ENCODE data around the gene MTHFD1L. TPM values are rescaled to one million over a fixed set of nuclear protein-coding genes. Genes with fewer than 3 reads are reported as not detected.

MTHFD1L gene
- total and polyA plus RNA-seq, 8 donors = 1.8 to 16.3 (median 8.8) TPM

DNA sequence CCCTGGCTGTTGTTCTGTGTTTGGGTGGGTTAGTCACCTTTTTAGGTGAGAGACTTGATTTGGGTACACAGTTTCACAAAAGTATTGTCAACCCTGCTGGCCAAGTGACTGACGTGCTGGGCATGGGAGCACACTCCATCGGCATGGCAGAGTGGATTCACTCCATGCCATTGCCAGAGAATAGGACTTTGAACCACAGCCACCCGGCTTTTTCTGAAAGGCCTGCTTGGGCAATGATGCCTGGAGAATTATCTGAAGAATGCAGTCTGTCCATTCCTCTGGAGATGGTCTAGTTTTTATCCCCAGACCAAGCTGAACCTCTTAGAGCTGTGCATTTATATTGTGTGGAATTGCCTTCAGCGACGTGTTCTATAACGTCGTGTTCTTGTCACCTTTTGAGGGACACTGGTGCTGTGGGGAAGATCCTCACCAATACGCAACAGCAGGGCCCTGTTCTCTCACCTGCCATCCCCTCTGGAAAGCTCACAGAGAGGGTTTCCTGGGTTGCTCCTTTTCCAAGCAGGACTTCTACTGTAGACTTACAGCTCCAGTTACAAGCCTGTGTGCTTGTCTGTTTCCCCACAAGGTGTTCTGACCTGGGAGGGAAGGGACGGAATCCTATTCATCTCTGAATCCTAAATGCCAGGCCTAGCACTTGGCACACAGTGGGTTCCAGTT is 190.9 kb downstream of the MTHFD1L start:
- H3K27me3 ChIP-seq = no peaks in the 10 kb centered on the region
- H3K4me1 ChIP-seq = peaks cover 0 to 16% (median 4%) of the 10 kb centered on the region in 4 donors
- no peak overlapping the region for H3K4me3 ChIP-seq
- H3K36me3 ChIP-seq = no peaks in the 10 kb centered on the region
- no peak for DNase-seq
- no peak overlapping the region for H3K27ac ChIP-seq
- intact Hi-C loops (cut with DNase I; ENCODE audit: low total_unique reads) = no loop called here
- TF ChIP-seq, protein P1, sequence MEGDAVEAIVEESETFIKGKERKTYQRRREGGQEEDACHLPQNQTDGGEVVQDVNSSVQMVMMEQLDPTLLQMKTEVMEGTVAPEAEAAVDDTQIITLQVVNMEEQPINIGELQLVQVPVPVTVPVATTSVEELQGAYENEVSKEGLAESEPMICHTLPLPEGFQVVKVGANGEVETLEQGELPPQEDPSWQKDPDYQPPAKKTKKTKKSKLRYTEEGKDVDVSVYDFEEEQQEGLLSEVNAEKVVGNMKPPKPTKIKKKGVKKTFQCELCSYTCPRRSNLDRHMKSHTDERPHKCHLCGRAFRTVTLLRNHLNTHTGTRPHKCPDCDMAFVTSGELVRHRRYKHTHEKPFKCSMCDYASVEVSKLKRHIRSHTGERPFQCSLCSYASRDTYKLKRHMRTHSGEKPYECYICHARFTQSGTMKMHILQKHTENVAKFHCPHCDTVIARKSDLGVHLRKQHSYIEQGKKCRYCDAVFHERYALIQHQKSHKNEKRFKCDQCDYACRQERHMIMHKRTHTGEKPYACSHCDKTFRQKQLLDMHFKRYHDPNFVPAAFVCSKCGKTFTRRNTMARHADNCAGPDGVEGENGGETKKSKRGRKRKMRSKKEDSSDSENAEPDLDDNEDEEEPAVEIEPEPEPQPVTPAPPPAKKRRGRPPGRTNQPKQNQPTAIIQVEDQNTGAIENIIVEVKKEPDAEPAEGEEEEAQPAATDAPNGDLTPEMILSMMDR (IDR thresholded peaks at IDR 0.05) = no peak
- no peak for TF ChIP-seq POLR2AphosphoS5 (IDR thresholded peaks at IDR 0.05)
- TF ChIP-seq EP300 (IDR thresholded peaks at IDR 0.05) = no peak
- TF ChIP-seq POLR2A (IDR thresholded peaks at IDR 0.05) = no peak
- 90 to 97% (median 93%) methylated on average over 8 to 9 of the region's 9 CpGs for WGBS, 5 donors
- no peaks in the 10 kb centered on the region for H3K9me3 ChIP-seq

DNA sequence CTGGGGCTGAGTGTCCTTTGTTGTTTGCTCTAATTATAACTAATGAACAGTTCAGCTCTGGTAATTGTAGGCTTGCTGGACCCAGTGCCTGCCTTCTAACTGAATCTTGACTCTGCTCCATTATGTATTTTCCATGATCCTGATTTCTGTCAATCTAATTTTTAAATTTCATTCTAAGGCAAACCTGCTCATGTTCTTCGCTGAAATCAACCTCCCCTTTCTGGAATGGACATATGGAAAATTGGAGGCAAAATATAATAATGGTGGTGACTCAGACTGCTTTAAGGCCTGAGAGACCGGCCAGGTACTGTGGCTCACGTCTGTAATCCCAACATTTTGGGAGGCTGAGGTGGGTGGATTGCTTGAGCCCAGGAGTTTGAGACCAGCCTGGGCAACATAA is 191.6 kb downstream of the MTHFD1L start:
- DNase-seq = no peak
- WGBS, 5 donors = 94 to 97% (median 96%) methylated on average over 3 of the region's 3 CpGs
- no peaks in the 10 kb centered on the region for H3K36me3 ChIP-seq
- H3K27ac ChIP-seq = no peak overlapping the region
- peaks cover 0 to 15% (median 4%) of the 10 kb centered on the region in 4 donors for H3K4me1 ChIP-seq
- intact Hi-C loops (cut with DNase I; ENCODE audit: low total_unique reads) = no loop called here
- no peaks in the 10 kb centered on the region for H3K9me3 ChIP-seq
- H3K27me3 ChIP-seq = no peaks in the 10 kb centered on the region
- TF ChIP-seq EP300 (IDR thresholded peaks at IDR 0.05) = no peak
- TF ChIP-seq, protein P1 (IDR thresholded peaks at IDR 0.05) = no peak
- no peak for TF ChIP-seq POLR2AphosphoS5 (IDR thresholded peaks at IDR 0.05)
- TF ChIP-seq POLR2A (IDR thresholded peaks at IDR 0.05) = no peak
- H3K4me3 ChIP-seq = no peak overlapping the region

DNA sequence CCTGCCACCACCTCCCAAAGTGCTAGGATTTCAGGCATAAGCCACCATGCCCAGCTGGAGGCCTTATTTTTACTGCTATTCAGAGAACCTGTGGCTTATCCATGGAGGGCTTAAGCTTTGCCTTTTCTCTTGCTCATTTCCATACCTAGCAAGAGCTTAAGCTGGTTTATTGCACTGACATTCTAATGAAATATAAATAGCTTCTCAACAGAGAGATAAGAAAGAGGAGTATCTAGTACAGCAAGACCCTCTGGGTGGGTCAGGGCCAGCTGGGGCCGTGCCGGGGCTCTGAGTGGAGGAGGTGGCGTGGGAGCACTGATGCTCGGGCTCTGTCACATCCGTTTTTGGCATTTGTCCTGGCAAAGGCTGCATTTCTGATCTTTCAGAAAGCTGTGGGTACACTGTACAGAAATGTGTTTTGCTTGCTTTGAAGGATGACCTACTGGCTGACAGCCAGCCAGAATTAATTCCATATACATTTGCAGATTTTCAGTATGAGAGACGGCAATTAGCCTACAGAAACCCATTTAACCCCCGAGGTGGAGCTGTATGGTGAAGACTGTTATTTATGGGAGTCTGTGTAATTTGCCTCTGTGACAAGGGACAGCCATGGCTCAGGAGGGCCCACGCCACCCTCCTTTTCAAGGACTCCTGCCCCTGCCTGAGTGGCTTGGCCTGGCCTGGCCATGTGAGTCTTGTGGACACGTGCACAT is 192.7 kb downstream of the MTHFD1L start:
- H3K27ac ChIP-seq = peak overlapping the region in 1 of 5 donors; percentile 5

DNA sequence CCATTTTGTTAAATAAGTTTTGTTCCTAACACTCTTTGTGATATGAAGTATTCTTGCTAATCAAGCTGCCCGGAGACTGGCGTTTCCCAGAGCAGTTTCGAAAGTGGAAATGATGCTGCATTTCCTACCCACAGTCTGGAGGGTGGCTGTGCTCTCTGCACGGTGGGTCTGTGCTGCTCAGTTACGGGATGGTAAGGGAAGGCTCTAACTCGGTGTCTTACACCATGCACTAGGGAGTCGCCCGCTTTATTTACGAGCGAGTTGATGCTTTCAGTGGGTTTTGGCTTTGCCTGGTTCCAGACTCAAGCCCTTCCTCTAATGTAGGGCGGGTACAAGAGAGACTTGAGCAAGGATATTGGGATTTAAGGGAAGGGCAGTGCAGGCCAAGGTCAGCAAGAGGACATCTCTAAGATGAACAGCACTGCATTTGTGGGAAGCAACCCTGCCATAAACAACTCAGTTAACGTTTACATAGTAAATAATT is 194.2 kb downstream of the MTHFD1L start:
- no peaks in the 10 kb centered on the region for H3K36me3 ChIP-seq
- no peak overlapping the region for H3K4me3 ChIP-seq
- WGBS, 5 donors = 84 to 89% (median 87%) methylated on average over 12 of the region's 12 CpGs
- peaks cover 0 to 25% (median 11%) of the 10 kb centered on the region in 4 donors for H3K4me1 ChIP-seq
- intact Hi-C loops (cut with DNase I; ENCODE audit: low total_unique reads) = no loop called here
- no peaks in the 10 kb centered on the region for H3K27me3 ChIP-seq
- H3K27ac ChIP-seq = peak overlapping the region in 4 of 5 donors; percentile 18 to 64 (median 46)
- no peaks in the 10 kb centered on the region for H3K9me3 ChIP-seq
- TF ChIP-seq POLR2AphosphoS5 (IDR thresholded peaks at IDR 0.05) (no peak), POLR2A (IDR thresholded peaks at IDR 0.05) (no peak), EP300 (IDR thresholded peaks at IDR 0.05) (no peak)
- TF ChIP-seq, protein P1 (IDR thresholded peaks at IDR 0.05) = no peak
- DNase-seq = no peak

More for the DNA sequence above, 192.7 kb downstream of the MTHFD1L start:
- TF ChIP-seq POLR2AphosphoS5 (IDR thresholded peaks at IDR 0.05) (no peak), EP300 (IDR thresholded peaks at IDR 0.05) (no peak), POLR2A (IDR thresholded peaks at IDR 0.05) (no peak)
- TF ChIP-seq, protein P1 (IDR thresholded peaks at IDR 0.05) = no peak
- no peaks in the 10 kb centered on the region for H3K9me3 ChIP-seq
- H3K36me3 ChIP-seq = no peaks in the 10 kb centered on the region
- WGBS, 5 donors = 77 to 89% (median 82%) methylated on average over 9 of the region's 9 CpGs
- H3K27me3 ChIP-seq = no peaks in the 10 kb centered on the region
- H3K4me1 ChIP-seq = peaks cover 0 to 14% (median 7%) of the 10 kb centered on the region in 4 donors
- DNase-seq = peak in 1 of 2 donors; percentile 61
- intact Hi-C loops (cut with DNase I; ENCODE audit: low total_unique reads) = no loop called here
- H3K4me3 ChIP-seq = no peak overlapping the region

All from stomach (tissue), 9 donors.